CD14-positive monocyte (primary cell): ENCODE measurements around the gene MEF2D. TPM values are rescaled to one million over a fixed set of nuclear protein-coding genes. Genes with fewer than 3 reads are reported as not detected.

Experiments
- DNase-seq, 3 donors: peaks; one replicate each; pipeline ENCODE4 v3.0.0-alpha.2; 2011 to 2022
- H2AFZ ChIP-seq: 2 replicates; pipeline ENCODE4 v1.6.0; 2012; ENCODE audit warnings: mild to moderate bottlenecking, low read depth, low read length, inconsistent platforms; ENCODE audit not compliant: insufficient read depth, poor library complexity, severe bottlenecking
- H3K27ac ChIP-seq, 2 donors: 1 replicate in 1 of 2; 2 replicates in 1 of 2; pipeline ENCODE4 v1.5.1; 2012 to 2013; ENCODE audit warnings: low read length in 2 of 2, control low read depth in 1 of 2, inconsistent platforms in 1 of 2, low read depth in 1 of 2, mild to moderate bottlenecking in 1 of 2
- H3K27me3 ChIP-seq, 2 donors: one replicate each; pipeline versions ENCODE4 v1.6.0 to v1.6.1; 2011 to 2013; ENCODE audit warnings: low read length in 2 of 2; ENCODE audit not compliant: control insufficient read depth in 2 of 2, insufficient read depth in 2 of 2
- H3K36me3 ChIP-seq, 2 donors: replicated peaks in 1 of 2; 1 replicate in 1 of 2; 2 replicates in 1 of 2; pipeline versions ENCODE4 v1.5.1 to v1.6.1; 2012 to 2013; ENCODE audit warnings: low read length in 2 of 2, control low read depth in 1 of 2, inconsistent platforms in 1 of 2, mild to moderate bottlenecking in 1 of 2; ENCODE audit not compliant: insufficient read depth in 2 of 2, control insufficient read depth in 1 of 2
- H3K4me1 ChIP-seq, 2 donors: 1 replicate in 1 of 2; 2 replicates in 1 of 2; pipeline versions ENCODE4 v1.5.1 to v1.6.1; 2012 to 2013; ENCODE audit warnings: low read length in 2 of 2, control low read depth in 1 of 2, inconsistent platforms in 1 of 2, mild to moderate bottlenecking in 1 of 2, moderate library complexity in 1 of 2; ENCODE audit not compliant: insufficient read depth in 2 of 2, control insufficient read depth in 1 of 2
- H3K4me2 ChIP-seq: replicated peaks from 2 replicates; pipeline ENCODE3; 2012; ENCODE audit warnings: low read length, moderate library complexity, mild to moderate bottlenecking; ENCODE audit not compliant: poor library complexity, severe bottlenecking; ENCODE audit errors: extremely low read depth
- H3K4me3 ChIP-seq, 3 experiments: fragments of 200-600 bp in 1 of 3; sonication (generic) in 1 of 3; replicated peaks in 1 of 3; 1 replicate in 2 of 3; 2 replicates in 1 of 3; pipeline ENCODE4 v1.5.1; 2011 to 2013; ENCODE audit warnings: low read length in 3 of 3, mild to moderate bottlenecking in 3 of 3, control low read depth in 2 of 3, low read depth in 2 of 3, inconsistent platforms in 1 of 3, moderate library complexity in 1 of 3
- H3K79me2 ChIP-seq: 2 replicates; pipeline ENCODE4 v1.6.0; 2012; ENCODE audit warnings: mild to moderate bottlenecking, control low read depth, inconsistent platforms, low read length, moderate library complexity; ENCODE audit not compliant: insufficient read depth
- H3K9ac ChIP-seq: 2 replicates; pipeline ENCODE4 v1.6.0; 2017; ENCODE audit warnings: low read length, mild to moderate bottlenecking; ENCODE audit not compliant: insufficient read depth, poor library complexity, severe bottlenecking
- H3K9me3 ChIP-seq, 2 donors: replicated peaks in 1 of 2; 1 replicate in 1 of 2; 2 replicates in 1 of 2; pipeline versions ENCODE4 v1.5.1 to v1.6.1; 2012 to 2013; ENCODE audit warnings: low read length in 2 of 2, control low read depth in 1 of 2; ENCODE audit not compliant: control insufficient read depth in 1 of 2, insufficient read depth in 1 of 2
- H4K20me1 ChIP-seq: 2 replicates; pipeline ENCODE4 v1.6.0; 2012; ENCODE audit warnings: mild to moderate bottlenecking, low read length, control low read depth, moderate library complexity; ENCODE audit not compliant: insufficient read depth
- H3K27ac Mint-ChIP-seq, 7 donors: one replicate each; pipeline ENCODE4 v1.8.0; 2020; ENCODE audit warnings: mild to moderate bottlenecking in 7 of 7, mixed read lengths in 7 of 7, moderate library complexity in 6 of 7, inconsistent platforms in 2 of 7
- H3K27me3 Mint-ChIP-seq, 3 donors: one replicate each; pipeline ENCODE4 v1.8.0; 2021 to 2022; ENCODE audit warnings: low read depth in 3 of 3, mild to moderate bottlenecking in 3 of 3, mixed read lengths in 3 of 3, moderate library complexity in 3 of 3, inconsistent platforms in 1 of 3
- H3K36me3 Mint-ChIP-seq, 2 donors: one replicate each; pipeline ENCODE4 v1.8.0; 2020; ENCODE audit warnings: mixed read lengths in 2 of 2, inconsistent platforms in 1 of 2, mild to moderate bottlenecking in 1 of 2
- H3K4me1 Mint-ChIP-seq: one replicate; pipeline ENCODE4 v1.8.0; 2020; ENCODE audit warnings: mild to moderate bottlenecking, mixed read lengths
- H3K4me3 Mint-ChIP-seq, 2 donors: one replicate each; pipeline ENCODE4 v1.8.0; 2020; ENCODE audit warnings: mild to moderate bottlenecking in 2 of 2, mixed read lengths in 2 of 2, moderate library complexity in 1 of 2
- H3K9me3 Mint-ChIP-seq, 7 donors: one replicate each; pipeline ENCODE4 v1.8.0; 2020 to 2022; ENCODE audit warnings: mixed read lengths in 7 of 7, mild to moderate bottlenecking in 6 of 7, moderate library complexity in 6 of 7, inconsistent platforms in 2 of 7
- WGBS: methylation state at CpG from one replicate; pipeline ENCODE4 v1.1.5; 2013; ENCODE audit warnings: missing lambda C conversion rate; ENCODE audit not compliant: insufficient coverage; 5-methylcytosine and 5-hydroxymethylcytosine counted together
- intact Hi-C, 2 donors: fragments of 100-400 bp; cut with micrococcal nuclease; formaldehyde crosslinking; loops; one replicate each; pipeline versions ENCODE4 v1.15.0 to v1.15.1; 2023
- polyA plus RNA-seq, 3 donors: library from polyadenylated mRNA; depleted of rRNA in 1 of 3; unstranded in 2 of 3; stranded (reverse) in 1 of 3; fragments of 300-500 nt in 2 of 3; fragments of >200 nt in 1 of 3; fragmentation: Illumina TruSeq in 2 of 3; gene quantifications; 1 replicate in 2 of 3; 2 replicates in 1 of 3; pipeline ENCODE4 v1.2.3, GENCODE V29; 2012 to 2021
- TF ChIP-seq, protein P1 (sequence below): fragments of 200-600 bp; IDR thresholded peaks from one replicate; pipeline ENCODE4 v1.8.0; 2022; ENCODE audit warnings: antibody characterized with exemption, mild to moderate bottlenecking

MEF2D gene
- polyA plus RNA-seq, 3 donors, result 4.5 to 66.4 (median 8.0) TPM

DNA sequence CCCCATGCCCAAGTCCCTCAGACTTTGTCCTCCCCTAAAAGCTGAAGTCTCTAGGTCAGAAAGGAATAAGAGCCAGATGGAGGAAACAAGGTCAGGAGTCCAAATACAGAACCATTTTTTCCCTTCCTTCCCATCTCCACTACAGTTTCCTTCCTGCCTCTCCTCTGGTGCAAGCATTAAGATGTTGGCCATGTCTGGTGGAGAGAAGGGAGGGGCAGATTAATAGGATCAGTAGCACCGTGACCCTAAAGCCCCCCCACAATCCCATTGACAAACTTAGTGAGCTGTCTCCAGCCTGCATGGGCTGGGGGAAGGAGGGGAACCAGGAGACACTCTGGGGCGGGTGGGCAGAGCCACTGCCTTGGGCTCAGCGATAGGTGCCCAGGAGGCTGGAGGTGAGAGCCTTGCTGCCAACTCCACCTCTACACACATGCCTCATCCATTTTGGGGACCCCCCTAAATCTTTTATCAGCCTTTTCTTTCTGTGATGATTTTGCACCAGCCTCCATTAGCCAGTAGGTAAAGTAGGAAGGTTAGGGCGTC lies 71.8 kb downstream of the MEF2D start:
- peaks cover 95 to 100% of the 10 kb centered on the region in 2 donors for H3K27me3 ChIP-seq
- Mint-ChIP-seq H3K36me3 (peaks cover 0 to 4% of the 10 kb centered on the region in 2 donors), H3K4me1 (no peaks in the 10 kb centered on the region), H3K27ac (no peak overlapping the region), H3K27me3 (peaks cover 96 to 99% (median 98%) of the 10 kb centered on the region in 3 donors), H3K4me3 (peak overlapping the region in 1 of 2 donors; percentile 78), H3K9me3 (peaks cover 0 to 9% (median 4%) of the 10 kb centered on the region in 7 donors)
- no peak overlapping the region for H3K4me2 ChIP-seq
- no peak overlapping the region for H2AFZ ChIP-seq
- TF ChIP-seq, protein P1, sequence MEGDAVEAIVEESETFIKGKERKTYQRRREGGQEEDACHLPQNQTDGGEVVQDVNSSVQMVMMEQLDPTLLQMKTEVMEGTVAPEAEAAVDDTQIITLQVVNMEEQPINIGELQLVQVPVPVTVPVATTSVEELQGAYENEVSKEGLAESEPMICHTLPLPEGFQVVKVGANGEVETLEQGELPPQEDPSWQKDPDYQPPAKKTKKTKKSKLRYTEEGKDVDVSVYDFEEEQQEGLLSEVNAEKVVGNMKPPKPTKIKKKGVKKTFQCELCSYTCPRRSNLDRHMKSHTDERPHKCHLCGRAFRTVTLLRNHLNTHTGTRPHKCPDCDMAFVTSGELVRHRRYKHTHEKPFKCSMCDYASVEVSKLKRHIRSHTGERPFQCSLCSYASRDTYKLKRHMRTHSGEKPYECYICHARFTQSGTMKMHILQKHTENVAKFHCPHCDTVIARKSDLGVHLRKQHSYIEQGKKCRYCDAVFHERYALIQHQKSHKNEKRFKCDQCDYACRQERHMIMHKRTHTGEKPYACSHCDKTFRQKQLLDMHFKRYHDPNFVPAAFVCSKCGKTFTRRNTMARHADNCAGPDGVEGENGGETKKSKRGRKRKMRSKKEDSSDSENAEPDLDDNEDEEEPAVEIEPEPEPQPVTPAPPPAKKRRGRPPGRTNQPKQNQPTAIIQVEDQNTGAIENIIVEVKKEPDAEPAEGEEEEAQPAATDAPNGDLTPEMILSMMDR, result no peak
- no peak overlapping the region for H3K27ac ChIP-seq
- H3K9ac ChIP-seq, result no peak overlapping the region
- H3K79me2 ChIP-seq, result no peaks in the 10 kb centered on the region
- H3K4me3 ChIP-seq, result no peak overlapping the region
- DNase-seq, result no peak
- WGBS, result no CpG with 5 or more reads among the region's 4 CpGs
- no peaks in the 10 kb centered on the region for H4K20me1 ChIP-seq
- peaks cover 0 to 52% of the 10 kb centered on the region in 2 donors for H3K9me3 ChIP-seq
- no peaks in the 10 kb centered on the region for H3K4me1 ChIP-seq
- no peaks in the 10 kb centered on the region for H3K36me3 ChIP-seq
- intact Hi-C loops, result no loop called here

- H3K4me1 Mint-ChIP-seq, result no peaks in the 10 kb centered on the region
- H3K27ac Mint-ChIP-seq, result peak overlapping the region in 1 of 7 donors; percentile 70
Measured at GRCh38 chr1:156427957-156428356, 72.6 kb downstream of the MEF2D start.

More at GRCh38 chr1:156427957-156428356, 72.6 kb downstream of the MEF2D start:
- H3K4me2 ChIP-seq, result no peak overlapping the region
- TF ChIP-seq, protein P1, result no peak
- H3K4me1 ChIP-seq, result no peaks in the 10 kb centered on the region
- H3K27me3 Mint-ChIP-seq, result peaks cover 96 to 99% (median 98%) of the 10 kb centered on the region in 3 donors
- no peaks in the 10 kb centered on the region for H3K36me3 ChIP-seq
- intact Hi-C loops, result no loop called here
- peaks cover 0 to 14% (median 3%) of the 10 kb centered on the region in 7 donors for H3K9me3 Mint-ChIP-seq
- H3K4me3 Mint-ChIP-seq, result peak overlapping the region in 1 of 2 donors; percentile 78
- peaks cover 0 to 4% of the 10 kb centered on the region in 2 donors for H3K36me3 Mint-ChIP-seq
- no peaks in the 10 kb centered on the region for H3K79me2 ChIP-seq
- DNase-seq, result no peak
- H2AFZ ChIP-seq, result no peak overlapping the region
- WGBS, result no CpG with 5 or more reads among the region's 5 CpGs
- H3K27ac ChIP-seq, result no peak overlapping the region
- H3K9ac ChIP-seq, result no peak overlapping the region
- H3K4me3 ChIP-seq, result no peak overlapping the region
- peaks cover 0 to 52% of the 10 kb centered on the region in 2 donors for H3K9me3 ChIP-seq
- no peaks in the 10 kb centered on the region for H4K20me1 ChIP-seq
- peaks cover 95 to 100% of the 10 kb centered on the region in 2 donors for H3K27me3 ChIP-seq
